HG02943 (cell line): Measurements from ENCODE around the gene UNC45B.
"Not testable (repeated sequence)": the region's sequence is repeated elsewhere in the genome, so short reads cannot be mapped to it uniquely, and the experiment has no call there.

Experiments used
- ATAC-seq: cut with Tn5 transposase; IDR thresholded peaks from one replicate; pipeline ENCODE4 v1.9.1; 2021; ENCODE audit warnings: mild to moderate bottlenecking, low read depth, moderate library complexity; ENCODE audit not compliant: unreplicated experiment

The UNC45B gene

DNA sequence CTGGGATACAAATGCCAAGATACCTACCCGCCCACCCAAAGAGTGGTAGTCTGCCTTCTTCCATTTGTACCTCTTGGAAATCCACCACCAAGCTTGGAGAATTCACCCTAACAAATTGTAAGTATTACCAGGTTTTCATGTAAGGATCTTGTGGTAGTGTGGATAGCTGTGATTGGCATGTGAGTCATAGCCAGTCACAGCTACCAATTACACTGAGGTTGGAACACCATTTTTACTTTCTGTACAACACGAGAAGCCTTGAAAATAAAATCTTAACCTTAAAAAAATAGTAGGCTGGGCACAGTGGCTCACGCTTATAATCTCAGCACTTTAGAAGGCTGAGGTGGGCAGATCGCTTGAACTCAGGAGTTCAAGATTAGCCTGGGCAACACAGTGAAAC lies 65.1 kb downstream of the UNC45B start:
- ATAC-seq: no peak

GRCh38 chr17:35213412-35213940 lies 65.9 kb downstream of the UNC45B start:
- ATAC-seq: no peak

GRCh38 chr17:35214192-35214591 lies 66.6 kb downstream of the UNC45B start:
- no peak for ATAC-seq

DNA sequence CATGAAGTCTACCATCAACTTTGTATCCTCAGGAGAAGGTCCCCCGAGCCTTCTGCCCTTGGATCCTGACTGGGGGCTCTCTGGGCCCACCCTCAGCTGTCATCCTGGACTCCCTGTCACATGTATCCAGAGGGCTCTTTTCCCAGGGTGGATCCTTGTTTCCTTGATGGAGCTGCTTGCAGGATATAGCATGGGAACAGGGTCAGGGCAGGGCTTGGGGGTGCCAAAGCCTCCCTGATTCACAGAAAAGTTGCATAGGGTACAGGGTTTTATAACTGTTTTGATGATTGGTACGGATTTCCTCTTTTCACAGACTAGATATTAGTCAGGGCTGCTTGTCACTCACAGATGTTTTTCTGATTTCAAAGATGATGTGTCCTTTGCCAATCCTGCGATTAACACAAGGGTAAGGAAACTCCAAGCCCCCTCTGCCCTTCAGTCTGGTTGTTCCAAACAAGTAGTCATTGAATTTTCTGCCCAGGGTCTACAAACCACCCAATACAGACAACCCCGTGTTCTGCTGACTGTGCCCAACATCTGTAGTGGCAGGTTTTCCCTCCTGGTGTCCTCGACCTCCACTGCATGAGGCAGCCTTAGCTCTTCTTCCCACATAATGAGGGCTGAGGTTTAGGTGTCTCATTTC lies 67.1 kb downstream of the UNC45B start:
- no peak for ATAC-seq

- ATAC-seq: no peak
Observed at GRCh38 chr17:35217107-35217506, 69.5 kb downstream of the UNC45B start.

DNA sequence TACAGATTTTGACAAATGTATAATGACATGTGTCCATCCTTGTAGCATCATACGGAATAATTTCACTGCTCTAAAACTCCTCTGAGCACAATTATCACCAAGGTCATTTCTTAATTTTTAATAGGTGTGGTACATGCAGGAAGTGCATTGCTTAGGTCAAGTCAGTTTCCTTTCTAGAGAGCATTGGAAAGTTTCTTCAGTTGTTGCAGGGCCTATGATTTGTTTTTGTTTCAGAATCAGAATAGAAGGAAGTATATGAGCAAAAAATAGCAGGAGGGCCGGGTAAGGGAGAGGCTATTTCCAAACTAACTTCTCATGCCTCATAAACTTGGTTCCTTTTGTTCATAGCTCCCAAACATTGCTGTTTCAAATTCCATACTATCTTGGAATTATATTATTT lies 71.3 kb downstream of the UNC45B start:
- ATAC-seq: no peak

GRCh38 chr17:35222452-35222851 lies 74.8 kb downstream of the UNC45B start:
- no peak for ATAC-seq

DNA sequence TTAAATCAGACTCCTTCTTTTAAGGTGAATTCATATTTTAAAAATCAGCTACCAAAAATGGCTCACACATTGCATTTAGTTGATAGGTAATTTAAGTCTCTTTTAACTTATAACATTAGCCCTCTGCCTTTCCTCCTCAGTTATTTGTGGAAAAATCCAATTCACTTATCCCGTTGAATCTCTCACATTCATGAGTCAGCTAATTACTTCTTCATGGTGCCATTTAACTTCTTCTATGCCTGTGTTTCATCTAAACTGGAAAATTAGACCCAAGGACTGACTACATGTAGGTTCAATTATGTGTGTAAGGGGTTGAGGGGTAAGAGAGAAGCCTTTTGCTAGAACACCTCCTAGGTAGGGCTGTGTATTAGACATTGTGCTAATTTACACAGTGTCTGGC lies 76.8 kb downstream of the UNC45B start:
- ATAC-seq: no peak

GRCh38 chr17:35227546-35227945 lies 79.9 kb downstream of the UNC45B start:
- no peak for ATAC-seq

- no peak for ATAC-seq
Observed at GRCh38 chr17:35229638-35230037, 82.0 kb downstream of the UNC45B start.

DNA sequence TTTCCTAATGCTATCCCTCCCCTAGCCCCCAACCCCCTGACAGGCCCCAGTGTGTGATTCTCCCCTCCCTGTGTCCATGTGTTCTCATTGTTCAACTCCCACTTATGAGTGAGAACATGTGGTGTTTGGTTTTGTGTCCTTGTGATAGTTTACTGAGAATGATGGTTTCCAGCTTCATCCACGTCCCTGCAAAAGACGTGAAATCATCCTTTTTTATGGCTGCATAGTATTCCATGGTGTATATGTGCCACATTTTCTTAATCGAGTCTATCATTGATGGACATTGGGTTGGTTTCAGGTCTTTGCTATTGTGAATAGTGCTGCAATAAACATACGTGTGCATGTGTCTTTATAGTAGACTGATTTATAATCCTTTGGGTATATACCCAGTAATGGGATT lies 86.7 kb downstream of the UNC45B start:
- not testable (repeated sequence) for ATAC-seq

DNA sequence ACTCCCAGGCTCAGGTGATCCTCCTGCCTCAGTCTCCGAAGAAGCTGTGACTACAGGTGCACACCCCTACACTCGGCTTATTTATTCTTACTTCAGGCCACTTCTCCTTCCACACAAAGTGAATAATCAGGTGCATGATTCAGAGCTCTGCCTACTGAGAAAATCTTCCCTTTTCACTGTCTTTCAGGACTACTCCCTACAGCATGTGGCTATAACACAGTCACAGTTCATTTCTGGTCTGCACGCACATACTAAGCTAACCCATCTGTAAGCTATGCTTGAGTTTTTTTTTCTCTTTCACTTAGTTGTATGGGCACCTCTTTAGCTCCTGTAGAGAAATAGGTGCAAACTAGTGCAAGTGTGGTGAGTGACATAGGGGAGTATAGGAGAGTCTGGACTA lies 87.7 kb downstream of the UNC45B start:
- ATAC-seq: no peak

- ATAC-seq: no peak
Observed at GRCh38 chr17:35235917-35236316, 88.3 kb downstream of the UNC45B start.

GRCh38 chr17:35236821-35237220 lies 89.2 kb downstream of the UNC45B start:
- no peak for ATAC-seq

- ATAC-seq: no peak
Observed at GRCh38 chr17:35238821-35239220, 91.2 kb downstream of the UNC45B start.
